A673 (cell line): ENCODE data around the gene AZIN2.

Experiments used
- CTCF ChIP-seq: fragments of 300-800, 200-600 bp; sonication (generic); conservative IDR thresholded peaks from 2 replicates; pipeline ENCODE4 v1.5.1; 2017; ENCODE audit warnings: low read depth, mild to moderate bottlenecking, antibody characterized with exemption, low read length, moderate library complexity, mixed read lengths
- EZH2 ChIP-seq: fragments of 200-600 bp; sonication (generic); IDR thresholded peaks from 2 replicates; pipeline ENCODE4 v1.6.1; 2017; ENCODE audit warnings: borderline replicate concordance, low read depth, mild to moderate bottlenecking, mixed read lengths, antibody characterized with exemption, low read length; ENCODE audit not compliant: poor library complexity, severe bottlenecking

GRCh38 chr1:33128781-33129180 is 47.8 kb downstream of the AZIN2 start:
- no peak for TF ChIP-seq CTCF
- no peak for TF ChIP-seq EZH2
